ENCODE data around the gene WDR45. TPM values are rescaled to one million over a fixed set of nuclear protein-coding genes. Genes with fewer than 3 reads are reported as not detected.

The WDR45 gene
- total RNA-seq, 1 experiment from 2014 or later = 31.8 TPM

DNA sequence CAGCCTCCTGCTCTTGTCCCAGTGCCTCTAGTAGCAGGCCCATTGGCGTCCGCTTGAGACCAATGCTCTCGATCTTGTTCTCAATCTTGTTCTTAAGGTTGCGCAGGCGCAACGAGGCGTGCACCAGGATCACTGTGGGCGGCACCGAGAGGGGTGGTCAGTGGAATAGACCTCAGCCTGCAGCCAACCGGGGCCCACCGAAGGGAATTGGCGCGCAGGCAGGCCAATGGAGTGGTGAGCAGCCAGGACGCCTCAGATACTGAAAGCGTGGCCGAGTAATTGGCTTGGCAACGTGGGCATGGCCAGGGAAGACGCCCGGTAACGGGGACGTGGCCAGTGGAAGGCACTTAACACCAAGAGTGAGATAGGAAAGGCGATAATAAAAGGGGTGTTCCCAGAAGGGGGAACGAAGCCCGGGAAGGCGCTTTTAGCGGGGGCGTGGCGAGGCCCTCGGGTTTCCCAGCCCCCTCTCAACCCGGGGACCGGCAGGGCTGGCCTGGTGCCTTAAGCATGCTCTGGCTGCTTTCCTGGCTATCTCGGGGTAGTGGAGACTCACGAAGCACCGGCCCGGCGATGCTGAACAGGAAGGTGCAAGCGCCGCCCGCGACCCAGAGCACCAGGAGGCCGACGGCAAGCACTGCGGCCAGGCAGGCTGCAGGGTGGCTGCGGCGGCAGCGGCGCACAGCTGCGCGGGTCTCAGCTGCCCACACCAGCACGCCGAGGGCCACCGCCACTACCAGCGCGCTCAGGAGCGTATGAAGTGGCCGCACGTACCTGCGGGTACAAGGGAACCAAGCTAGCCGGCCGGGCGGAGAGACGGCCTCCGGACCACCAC is 7.6 kb downstream of the WDR45 start:
- intact Hi-C loops (cut with micrococcal nuclease; ENCODE audit: unreplicated experiment) = no loop called here

DNA sequence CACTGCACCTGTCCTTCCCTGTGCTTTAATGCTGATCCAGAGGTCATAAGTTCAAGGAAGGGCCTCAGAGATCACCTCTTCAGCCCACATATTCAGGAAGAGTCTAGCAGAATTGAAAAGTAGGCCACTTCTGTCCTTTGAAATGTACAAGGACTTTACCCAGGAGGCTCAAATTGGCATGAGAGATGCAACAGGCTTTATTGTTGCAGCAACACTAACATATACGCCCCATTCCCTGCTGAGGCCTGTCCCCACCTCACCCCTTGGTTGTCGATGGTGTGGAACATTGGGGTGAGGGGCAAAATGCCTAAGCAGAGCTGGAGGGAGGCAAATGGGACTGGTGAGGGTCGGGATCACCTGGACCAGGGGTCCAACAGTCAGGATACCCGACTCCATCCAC is 8.7 kb downstream of the WDR45 start:
- H3K36me3 ChIP-seq (ENCODE audit: insufficient read depth, low read length, poor library complexity, severe bottlenecking) = peaks cover 3% of the 10 kb centered on the region
- no peak overlapping the region for H3K4me3 ChIP-seq (ENCODE audit: low read depth, low read length, poor library complexity, severe bottlenecking)
- TF ChIP-seq, protein P1, sequence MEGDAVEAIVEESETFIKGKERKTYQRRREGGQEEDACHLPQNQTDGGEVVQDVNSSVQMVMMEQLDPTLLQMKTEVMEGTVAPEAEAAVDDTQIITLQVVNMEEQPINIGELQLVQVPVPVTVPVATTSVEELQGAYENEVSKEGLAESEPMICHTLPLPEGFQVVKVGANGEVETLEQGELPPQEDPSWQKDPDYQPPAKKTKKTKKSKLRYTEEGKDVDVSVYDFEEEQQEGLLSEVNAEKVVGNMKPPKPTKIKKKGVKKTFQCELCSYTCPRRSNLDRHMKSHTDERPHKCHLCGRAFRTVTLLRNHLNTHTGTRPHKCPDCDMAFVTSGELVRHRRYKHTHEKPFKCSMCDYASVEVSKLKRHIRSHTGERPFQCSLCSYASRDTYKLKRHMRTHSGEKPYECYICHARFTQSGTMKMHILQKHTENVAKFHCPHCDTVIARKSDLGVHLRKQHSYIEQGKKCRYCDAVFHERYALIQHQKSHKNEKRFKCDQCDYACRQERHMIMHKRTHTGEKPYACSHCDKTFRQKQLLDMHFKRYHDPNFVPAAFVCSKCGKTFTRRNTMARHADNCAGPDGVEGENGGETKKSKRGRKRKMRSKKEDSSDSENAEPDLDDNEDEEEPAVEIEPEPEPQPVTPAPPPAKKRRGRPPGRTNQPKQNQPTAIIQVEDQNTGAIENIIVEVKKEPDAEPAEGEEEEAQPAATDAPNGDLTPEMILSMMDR (conservative IDR thresholded peaks at IDR 0.05; ENCODE audit: low read depth, low read length) = no peak
- TF ChIP-seq EZH2 (IDR thresholded peaks at IDR 0.05; ENCODE audit: borderline replicate concordance, low read depth, low read length, poor library complexity, severe bottlenecking) = no peak
- no peaks in the 10 kb centered on the region for H3K9me3 ChIP-seq (ENCODE audit: low read depth, low read length, poor library complexity, severe bottlenecking)
- no TSS peak for BruUV-seq (replicated peaks)
- no peaks in the 10 kb centered on the region for H3K27me3 ChIP-seq (replicated peaks; ENCODE audit: insufficient read depth, low read depth, low read length, poor library complexity)
- no peak overlapping the region for H3K27ac ChIP-seq (ENCODE audit: low read depth, low read length, poor library complexity, severe bottlenecking)
- intact Hi-C loops (cut with micrococcal nuclease; ENCODE audit: unreplicated experiment) = no loop called here
- CTCF ChIA-PET = no interaction called here
- POLR2A ChIA-PET (ENCODE audit: low non-redundant PET) = no interaction called here
- H3K4me1 ChIP-seq (ENCODE audit: insufficient read depth, low read length, poor library complexity, severe bottlenecking) = peaks cover 7% of the 10 kb centered on the region
- no peak for DNase-seq (ENCODE audit: low spot score)

More for the DNA sequence above, 7.6 kb downstream of the WDR45 start:
- DNase-seq (ENCODE audit: low spot score) = no peak
- Histone ChIP-seq H3K9me3 (ENCODE audit: low read depth, low read length, poor library complexity, severe bottlenecking) (no peaks in the 10 kb centered on the region), H3K27ac (ENCODE audit: low read depth, low read length, poor library complexity, severe bottlenecking) (no peak overlapping the region), H3K27me3 (replicated peaks; ENCODE audit: insufficient read depth, low read depth, low read length, poor library complexity) (no peaks in the 10 kb centered on the region), H3K4me1 (ENCODE audit: insufficient read depth, low read length, poor library complexity, severe bottlenecking) (peaks cover 7% of the 10 kb centered on the region), H3K36me3 (ENCODE audit: insufficient read depth, low read length, poor library complexity, severe bottlenecking) (peaks cover 3% of the 10 kb centered on the region), H3K4me3 (ENCODE audit: low read depth, low read length, poor library complexity, severe bottlenecking) (peak overlapping the region; percentile 73)
- BruUV-seq (replicated peaks) = no TSS peak
- ChIA-PET POLR2A (ENCODE audit: low non-redundant PET) (no interaction called here), CTCF (no interaction called here)
- TF ChIP-seq EZH2 (IDR thresholded peaks at IDR 0.05; ENCODE audit: borderline replicate concordance, low read depth, low read length, poor library complexity, severe bottlenecking) = no peak
- TF ChIP-seq, protein P1 (conservative IDR thresholded peaks at IDR 0.05; ENCODE audit: low read depth, low read length) = no peak

DNA sequence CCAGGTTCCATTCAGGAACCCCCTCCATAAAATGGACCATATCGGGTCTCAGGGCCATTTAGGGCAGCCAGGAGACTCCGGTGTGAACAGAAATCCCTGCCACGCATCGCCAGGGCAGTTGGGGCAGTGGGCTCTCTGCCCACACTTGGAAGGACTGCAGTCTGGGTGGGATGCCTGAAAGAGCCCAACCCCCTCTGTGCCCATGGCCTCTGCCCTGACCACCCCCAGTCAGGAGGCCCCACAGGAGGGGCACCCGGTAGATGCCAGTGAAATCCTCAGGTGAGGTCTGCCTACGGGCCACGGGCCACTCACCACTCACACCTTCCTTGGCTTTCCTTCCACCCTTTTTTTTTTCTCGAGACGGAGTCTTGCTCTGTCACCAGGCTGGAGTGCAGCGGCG is 10.6 kb downstream of the WDR45 start:
- CTCF ChIA-PET = no interaction called here
- Histone ChIP-seq H3K4me1 (ENCODE audit: insufficient read depth, low read length, poor library complexity, severe bottlenecking) (peaks cover 7% of the 10 kb centered on the region), H3K27ac (ENCODE audit: low read depth, low read length, poor library complexity, severe bottlenecking) (no peak overlapping the region), H3K4me3 (ENCODE audit: low read depth, low read length, poor library complexity, severe bottlenecking) (no peak overlapping the region), H3K27me3 (replicated peaks; ENCODE audit: insufficient read depth, low read depth, low read length, poor library complexity) (no peaks in the 10 kb centered on the region), H3K9me3 (ENCODE audit: low read depth, low read length, poor library complexity, severe bottlenecking) (no peaks in the 10 kb centered on the region), H3K36me3 (ENCODE audit: insufficient read depth, low read length, poor library complexity, severe bottlenecking) (no peaks in the 10 kb centered on the region)
- no peak for DNase-seq (ENCODE audit: low spot score)
- intact Hi-C loops (cut with micrococcal nuclease; ENCODE audit: unreplicated experiment) = no loop called here
- BruUV-seq (replicated peaks) = no TSS peak
- TF ChIP-seq, protein P1 (conservative IDR thresholded peaks at IDR 0.05; ENCODE audit: low read depth, low read length) = no peak
- TF ChIP-seq EZH2 (IDR thresholded peaks at IDR 0.05; ENCODE audit: borderline replicate concordance, low read depth, low read length, poor library complexity, severe bottlenecking) = no peak
- POLR2A ChIA-PET (ENCODE audit: low non-redundant PET) = interaction anchor here (1.0 kb wide), 1 partner anchor 17 kb away, joined by 3 read pairs; no protein-coding TSS in a partner anchor
